GM12875 (cell line): ENCODE data around the gene ZNF804A.

Experiments used
- H3K4me3 ChIP-seq: one replicate; pipeline ENCODE4 v1.5.1; 2011; ENCODE audit warnings: low read depth, low read length, control low read depth
- TF ChIP-seq, protein P1 (sequence below): IDR thresholded peaks from 2 replicates; pipeline ENCODE4 v1.5.1; 2011; ENCODE audit warnings: low read depth, mild to moderate bottlenecking, control low read depth, inconsistent platforms, low read length, moderate library complexity, borderline replicate concordance; ENCODE audit not compliant: insufficient read depth

ZNF804A gene

DNA sequence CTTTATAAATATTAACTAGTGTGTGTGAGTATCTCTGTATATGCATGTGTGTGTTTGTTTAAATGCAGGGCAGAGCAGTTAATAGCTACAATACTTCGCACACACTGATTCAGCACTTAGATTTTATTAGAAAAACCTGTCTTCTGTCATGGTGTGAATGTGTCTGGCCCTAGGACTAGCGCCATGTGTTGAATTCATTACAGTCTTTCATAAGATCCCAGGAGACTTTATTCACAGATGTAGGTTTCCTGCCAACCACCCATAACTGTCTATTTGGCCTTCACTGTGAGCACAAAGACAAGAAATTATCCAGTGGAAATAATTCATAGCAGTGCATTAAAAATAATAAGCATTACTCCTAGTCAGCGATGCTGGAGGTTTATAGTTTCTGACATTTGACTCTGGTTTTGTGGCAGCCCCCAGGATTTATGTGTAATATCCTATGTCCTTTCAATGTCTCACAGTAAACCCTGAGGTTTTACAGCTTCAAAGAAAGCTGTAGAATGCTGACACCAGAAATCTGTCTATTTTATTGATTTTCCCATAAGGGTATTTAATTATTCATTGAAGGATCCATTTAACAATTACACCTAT lies 93.9 kb downstream of the ZNF804A start:
- no peak overlapping the region for H3K4me3 ChIP-seq
- TF ChIP-seq, protein P1, sequence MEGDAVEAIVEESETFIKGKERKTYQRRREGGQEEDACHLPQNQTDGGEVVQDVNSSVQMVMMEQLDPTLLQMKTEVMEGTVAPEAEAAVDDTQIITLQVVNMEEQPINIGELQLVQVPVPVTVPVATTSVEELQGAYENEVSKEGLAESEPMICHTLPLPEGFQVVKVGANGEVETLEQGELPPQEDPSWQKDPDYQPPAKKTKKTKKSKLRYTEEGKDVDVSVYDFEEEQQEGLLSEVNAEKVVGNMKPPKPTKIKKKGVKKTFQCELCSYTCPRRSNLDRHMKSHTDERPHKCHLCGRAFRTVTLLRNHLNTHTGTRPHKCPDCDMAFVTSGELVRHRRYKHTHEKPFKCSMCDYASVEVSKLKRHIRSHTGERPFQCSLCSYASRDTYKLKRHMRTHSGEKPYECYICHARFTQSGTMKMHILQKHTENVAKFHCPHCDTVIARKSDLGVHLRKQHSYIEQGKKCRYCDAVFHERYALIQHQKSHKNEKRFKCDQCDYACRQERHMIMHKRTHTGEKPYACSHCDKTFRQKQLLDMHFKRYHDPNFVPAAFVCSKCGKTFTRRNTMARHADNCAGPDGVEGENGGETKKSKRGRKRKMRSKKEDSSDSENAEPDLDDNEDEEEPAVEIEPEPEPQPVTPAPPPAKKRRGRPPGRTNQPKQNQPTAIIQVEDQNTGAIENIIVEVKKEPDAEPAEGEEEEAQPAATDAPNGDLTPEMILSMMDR: no peak

DNA sequence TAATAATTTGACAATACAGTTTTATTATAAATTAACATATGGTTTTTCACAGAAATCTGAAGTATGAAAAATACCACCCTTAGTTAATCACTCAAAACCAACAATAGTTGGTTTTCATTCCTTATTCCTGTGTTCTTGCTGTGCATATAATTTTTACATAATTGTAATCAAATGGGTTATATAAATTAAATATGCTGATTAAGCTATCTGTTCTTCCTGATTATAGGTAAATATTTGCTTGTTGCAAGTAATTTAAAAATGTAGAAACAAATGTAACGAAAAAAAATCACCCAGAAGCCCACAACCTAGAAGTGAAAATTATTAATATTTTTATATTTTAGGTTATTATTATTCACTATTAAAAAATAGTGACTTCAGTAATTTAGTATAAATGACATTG lies 98.3 kb downstream of the ZNF804A start:
- TF ChIP-seq, protein P1: no peak

DNA sequence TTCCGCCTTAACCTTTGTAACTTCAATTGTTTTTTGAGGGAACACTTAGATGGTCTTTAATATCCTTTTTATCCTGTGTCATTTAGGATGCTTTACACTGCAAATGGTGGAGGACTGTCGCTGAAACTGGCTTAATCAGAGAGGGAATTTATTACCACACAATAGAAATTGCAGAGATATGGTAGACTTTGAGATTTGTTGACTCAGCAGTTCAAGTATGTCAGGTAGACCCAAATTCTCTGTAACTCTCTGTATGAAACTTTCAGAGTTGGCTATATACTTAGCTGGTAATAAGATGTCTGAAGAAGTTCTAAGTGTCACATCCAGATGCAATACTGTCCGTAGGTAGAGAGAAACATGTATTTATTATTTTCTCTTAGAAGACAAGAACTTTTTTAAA lies 100.1 kb downstream of the ZNF804A start:
- TF ChIP-seq, protein P1: no peak

More for the DNA sequence above, 98.3 kb downstream of the ZNF804A start:
- H3K4me3 ChIP-seq: no peak overlapping the region

DNA sequence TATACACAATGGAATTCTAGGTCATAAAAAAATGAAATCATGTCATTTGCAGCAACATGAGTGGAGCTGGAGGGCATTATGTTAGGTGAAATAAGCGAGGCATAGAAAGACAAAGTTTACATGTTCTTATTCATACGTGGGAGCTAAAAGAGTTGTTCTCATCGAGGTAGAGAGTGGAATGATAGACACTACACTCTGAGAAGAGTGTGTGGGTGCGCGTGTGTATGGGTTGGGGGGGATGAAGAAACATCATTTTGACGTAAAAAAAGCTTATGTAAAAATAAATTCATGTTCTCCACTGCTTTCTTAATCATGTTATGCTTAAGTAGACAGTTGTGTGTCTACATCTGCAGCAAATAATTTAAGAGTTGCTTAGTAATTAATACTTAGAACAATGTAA lies 123.6 kb downstream of the ZNF804A start:
- TF ChIP-seq, protein P1: no peak

More for the DNA sequence above, 100.1 kb downstream of the ZNF804A start:
- no peak overlapping the region for H3K4me3 ChIP-seq

DNA sequence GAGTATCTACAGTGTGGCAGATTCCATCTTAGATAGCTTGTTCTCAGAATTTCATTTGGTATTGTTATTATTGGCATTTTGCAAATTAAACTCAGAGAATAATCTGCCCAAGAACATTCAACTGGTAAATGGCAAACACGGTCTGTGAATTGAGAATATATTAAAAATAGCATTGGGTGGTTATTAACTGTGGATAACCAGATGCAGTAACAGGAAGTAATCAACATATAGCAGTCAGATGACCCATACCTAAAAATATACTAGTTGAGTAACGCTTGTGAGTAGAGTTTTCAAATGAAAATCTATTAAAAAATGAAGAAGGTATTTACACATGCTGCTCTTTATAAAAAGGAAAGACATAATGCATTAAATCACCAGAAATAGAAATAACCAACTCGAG lies 129.5 kb downstream of the ZNF804A start:
- H3K4me3 ChIP-seq: no peak overlapping the region
- TF ChIP-seq, protein P1: no peak

More for the DNA sequence above, 123.6 kb downstream of the ZNF804A start:
- no peak overlapping the region for H3K4me3 ChIP-seq

DNA sequence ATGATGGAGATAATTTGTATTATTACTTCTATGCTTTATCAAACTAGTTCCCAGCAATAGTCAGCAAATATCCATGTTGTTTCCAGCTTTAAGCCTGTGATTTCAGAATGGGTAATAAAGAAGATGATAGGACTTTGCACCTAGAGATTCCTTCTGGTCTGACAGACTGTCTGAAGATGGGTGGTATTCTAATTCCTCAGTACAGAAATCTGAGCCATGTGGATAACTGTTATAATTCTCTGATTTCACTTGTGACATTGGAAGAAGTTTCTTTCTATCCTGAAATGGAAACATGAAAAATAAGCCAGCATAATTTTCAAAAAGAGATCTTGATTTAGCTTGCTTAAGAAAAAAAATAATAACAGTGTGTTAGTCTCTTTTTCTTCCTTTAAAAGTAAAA lies 130.1 kb downstream of the ZNF804A start:
- TF ChIP-seq, protein P1: no peak
- H3K4me3 ChIP-seq: no peak overlapping the region

DNA sequence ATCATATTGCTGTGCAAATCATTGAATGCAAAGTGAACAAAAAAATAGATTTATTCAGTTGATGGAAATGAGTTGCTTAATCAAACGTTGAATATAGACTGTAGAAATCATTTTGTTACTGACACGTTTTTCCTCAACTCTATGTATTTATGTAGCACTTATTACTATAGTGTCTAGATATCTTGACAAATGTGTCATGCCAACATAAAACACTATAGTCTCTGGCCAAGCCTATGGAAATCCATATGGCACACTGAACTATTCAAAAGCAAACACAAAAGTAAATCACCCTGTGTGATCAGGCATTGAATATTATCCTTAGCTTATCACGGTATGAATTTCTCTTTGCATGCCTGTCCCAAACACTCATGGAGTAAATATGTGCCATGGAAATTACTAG lies 131.3 kb downstream of the ZNF804A start:
- H3K4me3 ChIP-seq: no peak overlapping the region

More for the DNA sequence above, 131.3 kb downstream of the ZNF804A start:
- TF ChIP-seq, protein P1: no peak
